ENCODE measurements around the gene ZNF146.
"Not testable (repeated sequence)": the region's sequence is repeated elsewhere in the genome, so short reads cannot be mapped to it uniquely, and the experiment has no call there.

Gene ZNF146

DNA sequence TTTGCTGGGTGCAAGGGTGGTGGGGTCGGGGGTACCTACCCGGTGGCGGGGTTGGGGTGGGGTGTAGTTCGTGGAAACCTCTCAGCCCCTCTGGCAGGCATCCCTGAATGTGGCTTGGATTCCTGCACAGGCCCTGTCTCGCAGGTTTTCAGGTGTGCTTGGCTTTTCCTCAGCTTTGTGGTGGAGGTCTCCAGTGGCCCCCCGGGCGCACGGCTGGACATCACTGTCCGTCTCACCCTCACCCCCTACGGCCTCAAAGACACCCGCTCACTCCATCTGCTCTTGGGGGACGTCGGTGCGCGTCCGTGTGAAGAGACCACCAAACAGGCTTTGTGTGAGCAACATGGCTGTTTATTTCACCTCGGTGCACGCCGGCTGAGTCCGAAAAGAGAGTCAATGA lies 44.3 kb downstream of the ZNF146 start:
- H3K4me3 ChIP-seq (ENCODE audit: low read depth, low read length), result no peak overlapping the region
- in situ Hi-C loops (cut with HindIII; ENCODE audit: low sequenced_read_pairs), result no loop called here
- DNase-seq (ENCODE audit: low read depth, low spot score), result no peak
- TF ChIP-seq, protein P1, sequence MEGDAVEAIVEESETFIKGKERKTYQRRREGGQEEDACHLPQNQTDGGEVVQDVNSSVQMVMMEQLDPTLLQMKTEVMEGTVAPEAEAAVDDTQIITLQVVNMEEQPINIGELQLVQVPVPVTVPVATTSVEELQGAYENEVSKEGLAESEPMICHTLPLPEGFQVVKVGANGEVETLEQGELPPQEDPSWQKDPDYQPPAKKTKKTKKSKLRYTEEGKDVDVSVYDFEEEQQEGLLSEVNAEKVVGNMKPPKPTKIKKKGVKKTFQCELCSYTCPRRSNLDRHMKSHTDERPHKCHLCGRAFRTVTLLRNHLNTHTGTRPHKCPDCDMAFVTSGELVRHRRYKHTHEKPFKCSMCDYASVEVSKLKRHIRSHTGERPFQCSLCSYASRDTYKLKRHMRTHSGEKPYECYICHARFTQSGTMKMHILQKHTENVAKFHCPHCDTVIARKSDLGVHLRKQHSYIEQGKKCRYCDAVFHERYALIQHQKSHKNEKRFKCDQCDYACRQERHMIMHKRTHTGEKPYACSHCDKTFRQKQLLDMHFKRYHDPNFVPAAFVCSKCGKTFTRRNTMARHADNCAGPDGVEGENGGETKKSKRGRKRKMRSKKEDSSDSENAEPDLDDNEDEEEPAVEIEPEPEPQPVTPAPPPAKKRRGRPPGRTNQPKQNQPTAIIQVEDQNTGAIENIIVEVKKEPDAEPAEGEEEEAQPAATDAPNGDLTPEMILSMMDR (IDR thresholded peaks at IDR 0.05; ENCODE audit: low read depth, low read length), result no peak

DNA sequence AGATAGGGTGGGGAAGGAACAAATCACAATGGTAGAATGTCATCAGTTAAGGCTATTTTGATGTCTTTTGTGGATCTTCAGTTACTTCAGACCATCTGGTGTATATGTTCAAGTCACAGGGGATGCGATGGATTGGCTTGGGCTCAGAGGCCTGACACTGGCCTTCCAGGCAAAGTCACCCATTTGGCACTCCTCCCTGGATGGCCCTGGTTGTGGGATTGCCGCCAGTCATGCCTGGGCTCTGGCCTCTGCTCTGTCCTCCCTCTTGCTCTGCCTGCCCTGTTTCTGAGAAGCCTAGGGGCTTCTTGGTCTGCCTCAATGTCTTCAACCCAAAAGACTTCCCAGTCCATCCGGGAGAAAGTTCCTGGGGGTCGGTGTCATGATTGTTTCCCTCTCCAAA lies 50.2 kb downstream of the ZNF146 start:
- no peak overlapping the region for H3K4me3 ChIP-seq (ENCODE audit: low read depth, low read length)
- in situ Hi-C loops (cut with HindIII; ENCODE audit: low sequenced_read_pairs), result no loop called here
- TF ChIP-seq, protein P1 (IDR thresholded peaks at IDR 0.05; ENCODE audit: low read depth, low read length), result no peak
- DNase-seq (ENCODE audit: low read depth, low spot score), result no peak

DNA sequence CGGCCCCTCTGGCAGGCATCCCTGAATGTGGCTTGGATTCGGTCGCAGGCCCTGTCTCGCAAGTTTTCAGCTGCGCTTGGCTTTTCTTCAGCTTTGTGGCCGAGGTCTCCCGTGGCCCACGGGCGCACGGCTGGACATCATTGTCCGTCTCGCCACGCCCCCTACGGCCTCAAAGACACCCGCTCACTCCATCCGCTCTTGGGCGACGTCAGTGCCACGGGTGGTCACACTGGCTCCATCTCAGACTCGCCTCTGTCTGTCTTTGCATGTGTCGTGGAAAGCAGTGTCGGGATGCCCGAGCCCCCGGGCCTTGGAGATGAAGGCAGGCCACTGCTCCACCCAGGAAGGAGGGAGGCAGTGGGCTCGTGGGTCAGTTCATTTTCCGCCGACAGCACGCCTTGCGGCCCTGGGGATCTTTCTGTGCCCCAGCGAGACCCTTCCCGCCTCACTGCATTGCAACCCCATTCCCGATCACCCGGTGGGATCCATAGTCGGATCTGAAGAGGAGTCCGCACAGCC lies 51.0 kb downstream of the ZNF146 start:
- TF ChIP-seq, protein P1 (IDR thresholded peaks at IDR 0.05; ENCODE audit: low read depth, low read length), result no peak
- in situ Hi-C loops (cut with HindIII; ENCODE audit: low sequenced_read_pairs), result no loop called here
- no peak for DNase-seq (ENCODE audit: low read depth, low spot score)
- H3K4me3 ChIP-seq (ENCODE audit: low read depth, low read length), result no peak overlapping the region

DNA sequence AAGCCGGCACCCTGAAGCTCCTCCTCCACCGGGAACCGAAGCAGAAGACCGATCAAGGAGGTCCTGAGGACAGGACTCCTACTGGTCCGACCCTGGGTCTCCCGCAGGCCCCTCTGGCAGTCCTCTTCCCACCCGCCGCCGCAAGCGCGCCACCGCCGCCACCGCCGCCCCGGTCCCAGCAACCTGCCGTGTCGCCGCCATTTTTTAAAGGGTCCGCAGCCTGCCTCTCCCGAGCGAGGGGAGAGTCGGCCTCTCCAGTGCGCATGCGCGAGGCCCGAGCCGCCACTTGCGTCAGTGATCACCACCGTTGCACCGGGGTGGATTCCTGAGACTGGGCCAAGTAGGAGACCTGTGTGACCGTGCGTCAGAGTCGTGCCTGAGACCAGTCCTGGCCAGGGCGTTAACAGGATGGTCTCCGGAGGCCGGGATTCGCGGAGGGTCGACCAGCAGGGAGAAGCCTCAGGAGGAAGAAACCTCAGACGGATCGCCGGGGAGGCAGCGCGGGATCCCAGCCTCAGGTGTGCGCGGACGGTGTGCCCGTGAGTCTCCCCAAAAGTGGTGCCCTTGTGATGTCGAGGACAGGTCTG lies 51.6 kb downstream of the ZNF146 start:
- no peak overlapping the region for H3K4me3 ChIP-seq (ENCODE audit: low read depth, low read length)
- TF ChIP-seq, protein P1 (IDR thresholded peaks at IDR 0.05; ENCODE audit: low read depth, low read length), result no peak
- in situ Hi-C loops (cut with HindIII; ENCODE audit: low sequenced_read_pairs), result no loop called here
- DNase-seq (ENCODE audit: low read depth, low spot score), result no peak

DNA sequence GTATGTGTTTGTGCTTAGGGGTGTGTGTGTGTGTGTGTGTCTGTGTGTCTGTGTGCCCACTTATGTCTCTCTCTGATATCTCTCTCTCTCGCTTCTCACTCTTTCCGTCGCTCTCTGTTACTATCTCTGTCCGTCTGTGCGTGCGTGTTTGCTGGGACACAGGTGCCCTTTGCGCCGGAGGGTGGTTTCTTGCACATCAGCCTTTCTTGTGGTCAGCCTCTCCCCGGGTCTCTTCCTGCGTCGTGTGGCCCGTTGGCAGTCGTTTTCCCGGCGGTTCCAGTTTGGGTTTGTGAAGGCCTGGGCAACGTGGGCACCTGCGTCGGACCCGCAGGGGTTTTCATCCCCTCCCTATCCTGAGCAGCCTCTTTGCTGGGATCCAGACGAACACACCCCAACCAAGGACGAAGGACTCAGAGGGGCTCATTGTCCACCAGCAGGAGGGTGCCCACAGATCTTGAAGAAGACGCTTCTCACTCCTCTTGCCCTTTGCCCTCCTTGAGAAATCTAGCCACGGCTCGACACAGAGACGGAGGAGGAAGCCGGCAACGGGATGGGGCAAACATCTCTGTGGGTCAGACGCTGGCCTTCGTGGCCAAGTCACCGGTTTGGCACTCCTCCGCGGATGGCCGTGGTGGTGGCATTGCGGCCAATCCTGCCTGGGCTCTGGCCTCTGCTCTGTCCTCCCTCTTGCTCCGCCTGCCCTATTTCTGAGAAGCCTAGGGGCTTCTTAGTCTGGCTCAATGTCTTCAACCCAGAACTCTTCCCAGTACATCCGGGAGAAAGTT lies 52.3 kb downstream of the ZNF146 start:
- no peak overlapping the region for H3K4me3 ChIP-seq (ENCODE audit: low read depth, low read length)
- DNase-seq (ENCODE audit: low read depth, low spot score), result no peak
- TF ChIP-seq, protein P1 (IDR thresholded peaks at IDR 0.05; ENCODE audit: low read depth, low read length), result no peak
- in situ Hi-C loops (cut with HindIII; ENCODE audit: low sequenced_read_pairs), result no loop called here

DNA sequence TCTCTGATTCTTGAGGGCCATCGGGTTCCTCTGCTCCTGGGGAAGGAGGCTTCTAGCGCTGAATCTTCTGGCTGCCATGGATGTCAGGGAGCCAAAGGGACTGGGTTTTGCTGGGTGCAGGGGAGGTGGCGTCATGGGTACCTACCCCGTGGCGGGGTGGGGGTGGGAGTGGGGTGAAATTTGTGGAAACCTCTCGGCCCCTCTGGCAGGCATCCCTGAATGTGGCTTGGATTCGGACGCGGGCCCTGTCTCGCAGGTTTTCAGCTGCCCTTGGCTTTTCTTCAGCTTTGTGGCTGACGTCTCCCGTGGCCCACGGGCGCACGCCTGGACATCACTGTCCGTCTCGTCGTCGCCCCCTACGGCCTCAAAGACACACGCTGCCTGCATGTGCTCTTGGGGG lies 53.2 kb downstream of the ZNF146 start:
- DNase-seq (ENCODE audit: low read depth, low spot score); H3K4me3 ChIP-seq (ENCODE audit: low read depth, low read length); in situ Hi-C loops (cut with HindIII; ENCODE audit: low sequenced_read_pairs): not testable (repeated sequence)

DNA sequence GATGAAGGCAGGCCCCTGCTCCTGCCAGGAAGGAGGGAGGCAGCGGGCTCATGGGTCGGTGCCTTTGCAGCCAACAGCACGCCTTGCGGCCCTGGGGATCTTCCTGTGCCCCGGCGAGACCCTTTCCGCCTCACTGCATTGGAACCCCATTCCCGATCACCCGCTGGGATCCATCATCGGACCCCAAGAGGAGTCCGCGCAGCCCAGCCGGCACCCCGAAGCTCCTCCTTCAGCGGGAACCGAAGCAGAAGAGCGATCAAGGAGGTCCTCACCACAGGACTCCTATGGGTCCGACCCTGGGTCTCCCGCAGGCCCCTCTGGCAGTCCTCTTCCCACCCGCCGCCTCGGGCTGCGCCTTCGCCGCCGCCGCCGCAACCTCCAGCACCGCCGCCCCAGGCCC lies 53.7 kb downstream of the ZNF146 start:
- in situ Hi-C loops (cut with HindIII; ENCODE audit: low sequenced_read_pairs); DNase-seq (ENCODE audit: low read depth, low spot score); H3K4me3 ChIP-seq (ENCODE audit: low read depth, low read length): not testable (repeated sequence)

DNA sequence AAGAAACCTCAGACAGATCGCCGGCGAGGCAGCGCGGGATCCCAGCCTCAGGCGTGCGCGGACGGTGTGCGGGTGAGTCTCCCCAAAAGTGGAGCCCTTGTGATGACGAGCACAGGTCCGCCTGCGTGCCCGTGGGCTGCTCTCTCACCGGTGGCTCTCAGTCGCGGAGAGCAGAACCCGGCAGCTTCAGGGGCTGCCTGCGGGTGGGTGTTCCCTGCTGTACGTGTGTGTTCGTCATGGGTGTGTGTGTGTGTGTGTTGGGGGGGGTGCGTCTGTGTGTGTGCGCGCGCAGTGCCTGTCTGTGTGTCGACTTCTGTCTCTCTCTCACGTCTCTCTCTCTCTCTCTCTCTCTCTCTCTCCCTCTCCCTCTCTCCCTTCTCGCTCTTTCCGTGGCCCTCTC lies 54.4 kb downstream of the ZNF146 start:
- H3K4me3 ChIP-seq (ENCODE audit: low read depth, low read length); in situ Hi-C loops (cut with HindIII; ENCODE audit: low sequenced_read_pairs); DNase-seq (ENCODE audit: low read depth, low spot score): not testable (repeated sequence)

Measured in astrocyte of the spinal cord (primary cell).